Measurements from ENCODE around the gene TMEM250.

TMEM250 gene

DNA sequence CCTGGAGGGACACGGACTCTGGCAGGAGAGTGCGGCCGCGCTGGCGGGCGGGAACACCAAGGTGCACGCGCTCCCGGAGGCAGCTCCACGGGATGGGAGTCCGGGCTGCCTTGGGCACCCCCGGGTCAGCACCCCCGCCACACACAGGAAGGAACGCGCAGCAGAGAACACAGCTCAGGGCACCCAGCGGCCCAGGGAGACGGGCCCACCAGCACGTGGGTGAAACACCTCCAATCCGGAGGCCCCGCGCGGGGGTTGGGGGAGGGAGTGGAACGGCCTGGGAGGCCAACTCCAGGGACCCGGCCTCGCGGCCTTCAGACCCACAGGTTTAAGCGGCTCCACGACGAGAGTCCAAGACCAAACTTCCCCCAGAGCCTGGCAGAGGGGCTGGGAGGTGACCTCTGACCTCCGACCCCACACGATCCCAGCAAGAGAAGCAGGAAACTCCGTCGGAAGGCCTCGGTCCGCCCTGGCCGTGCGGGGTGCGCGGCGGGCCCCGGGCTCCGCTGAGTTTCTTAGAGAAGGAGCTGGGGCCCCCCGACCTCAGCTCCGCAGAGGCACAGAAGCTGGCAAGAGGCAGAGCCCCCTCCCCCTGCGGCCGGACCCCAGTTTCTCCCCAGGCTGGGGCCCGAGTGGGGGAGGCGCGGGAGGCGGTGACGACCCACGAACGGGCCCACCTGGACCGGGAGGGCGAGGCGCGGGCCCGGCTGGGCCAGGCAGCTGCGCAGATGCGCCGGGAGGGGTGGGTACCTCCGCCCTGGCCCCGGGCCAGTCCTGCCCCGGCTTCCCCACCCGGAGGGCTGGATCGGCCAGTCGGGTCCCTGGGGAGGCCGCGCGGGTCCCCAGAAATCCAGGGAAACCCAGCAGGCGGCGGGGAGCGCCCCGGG lies 24.4 kb downstream of the TMEM250 start:
- H3K4me3 ChIP-seq (ENCODE audit: control insufficient read depth, low read depth, low read length) = peak overlapping the region; percentile 71
- no peak for DNase-seq (ENCODE audit: low read depth)
- TF ChIP-seq CTCF (IDR thresholded peaks at IDR 0.05; ENCODE audit: control insufficient read depth, insufficient read depth, low read depth, low read length, missing control alignments) = no peak

- no peak for DNase-seq (ENCODE audit: low read depth)
- H3K4me3 ChIP-seq (ENCODE audit: control insufficient read depth, low read depth, low read length) = peak overlapping the region; percentile 71
- no peak for TF ChIP-seq CTCF (IDR thresholded peaks at IDR 0.05; ENCODE audit: control insufficient read depth, insufficient read depth, low read depth, low read length, missing control alignments)
Observed at GRCh38 chr9:136093346-136093986, 25.2 kb downstream of the TMEM250 start.

GRCh38 chr9:136092741-136093140 lies 25.9 kb downstream of the TMEM250 start:
- DNase-seq (ENCODE audit: low read depth) = no peak
- H3K4me3 ChIP-seq (ENCODE audit: control insufficient read depth, low read depth, low read length) = no peak overlapping the region
- no peak for TF ChIP-seq CTCF (IDR thresholded peaks at IDR 0.05; ENCODE audit: control insufficient read depth, insufficient read depth, low read depth, low read length, missing control alignments)

GRCh38 chr9:136092353-136092650 lies 26.4 kb downstream of the TMEM250 start:
- TF ChIP-seq CTCF (IDR thresholded peaks at IDR 0.05; ENCODE audit: control insufficient read depth, insufficient read depth, low read depth, low read length, missing control alignments) = no peak
- DNase-seq (ENCODE audit: low read depth) = no peak
- no peak overlapping the region for H3K4me3 ChIP-seq (ENCODE audit: control insufficient read depth, low read depth, low read length)

- no peak for TF ChIP-seq CTCF (IDR thresholded peaks at IDR 0.05; ENCODE audit: control insufficient read depth, insufficient read depth, low read depth, low read length, missing control alignments)
- no peak overlapping the region for H3K4me3 ChIP-seq (ENCODE audit: control insufficient read depth, low read depth, low read length)
- DNase-seq (ENCODE audit: low read depth) = no peak
Observed at GRCh38 chr9:136091582-136092352, 26.9 kb downstream of the TMEM250 start.

DNA sequence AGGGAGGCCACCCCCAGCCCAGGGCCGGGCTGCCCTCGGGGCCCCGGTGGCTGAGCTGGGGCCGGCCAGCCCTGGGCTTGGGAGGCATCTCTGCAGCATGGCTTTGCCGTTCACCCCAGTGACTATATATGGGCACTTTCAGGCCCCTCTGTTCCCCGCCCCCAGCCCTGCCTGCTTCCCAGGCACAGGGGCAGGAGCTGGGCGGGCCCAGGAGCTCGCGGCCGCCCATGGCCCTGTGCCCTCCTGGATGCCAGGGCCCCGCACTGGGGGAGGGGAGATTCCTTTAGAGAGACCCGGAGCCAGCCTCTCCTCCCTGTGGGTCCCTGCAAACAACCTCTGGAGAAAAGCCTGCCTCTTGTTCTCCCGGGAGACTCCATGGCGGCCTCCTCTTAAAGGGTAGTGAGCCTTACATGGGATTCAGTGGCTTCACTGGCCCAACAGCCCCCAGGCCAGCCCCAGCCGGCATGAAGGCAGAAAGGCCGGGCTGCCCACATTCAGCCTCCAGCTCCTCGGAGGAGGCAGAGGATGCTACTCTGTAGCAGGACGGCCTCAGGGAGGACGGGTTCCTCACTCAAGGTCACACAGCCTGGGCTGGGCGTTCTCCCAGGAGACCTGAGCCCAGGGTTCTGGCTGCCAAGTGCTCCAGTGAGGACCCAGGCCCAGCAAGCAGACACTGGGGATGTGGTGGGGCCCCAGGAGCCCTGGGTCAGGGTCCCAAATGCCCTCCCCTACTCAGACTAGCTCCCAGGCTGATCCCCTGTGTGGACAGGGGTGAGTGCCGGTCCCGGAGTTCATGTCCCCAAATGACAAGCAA lies 27.7 kb downstream of the TMEM250 start:
- no peak for TF ChIP-seq CTCF (IDR thresholded peaks at IDR 0.05; ENCODE audit: control insufficient read depth, insufficient read depth, low read depth, low read length, missing control alignments)
- no peak for DNase-seq (ENCODE audit: low read depth)
- H3K4me3 ChIP-seq (ENCODE audit: control insufficient read depth, low read depth, low read length) = no peak overlapping the region

All from AG09309 (cell line).